Adipose tissue (tissue), 3 donors: ENCODE measurements around the gene CA7. TPM values are rescaled to one million over a fixed set of nuclear protein-coding genes. Genes with fewer than 3 reads are reported as not detected.

Experiments
- H3K27ac ChIP-seq: one replicate; pipeline ENCODE4 v1.5.1; 2013; ENCODE audit warnings: low read depth, low read length
- WGBS, 3 donors: extraction: QIAGEN DNeasy Blood & Tissue Kit; methylation state at CpG; one replicate each; pipeline ENCODE4 v1.1.7; 2013; 5-methylcytosine and 5-hydroxymethylcytosine counted together
- polyA plus RNA-seq, 3 donors: library from polyadenylated mRNA; stranded (reverse); fragments of 200-250 nt; gene quantifications; one replicate each; pipeline ENCODE4 v1.2.3, GENCODE V29; 2013
- donor health status: healthy with polysubstance abuse.
- donor health status: Bipolar disorder and iron deficiency.
- donor health status: healthy.

CA7 gene
- polyA plus RNA-seq, result under 1 TPM in 2 of 3 donors, not detected in 1; 0.05 to 0.13 TPM

DNA sequence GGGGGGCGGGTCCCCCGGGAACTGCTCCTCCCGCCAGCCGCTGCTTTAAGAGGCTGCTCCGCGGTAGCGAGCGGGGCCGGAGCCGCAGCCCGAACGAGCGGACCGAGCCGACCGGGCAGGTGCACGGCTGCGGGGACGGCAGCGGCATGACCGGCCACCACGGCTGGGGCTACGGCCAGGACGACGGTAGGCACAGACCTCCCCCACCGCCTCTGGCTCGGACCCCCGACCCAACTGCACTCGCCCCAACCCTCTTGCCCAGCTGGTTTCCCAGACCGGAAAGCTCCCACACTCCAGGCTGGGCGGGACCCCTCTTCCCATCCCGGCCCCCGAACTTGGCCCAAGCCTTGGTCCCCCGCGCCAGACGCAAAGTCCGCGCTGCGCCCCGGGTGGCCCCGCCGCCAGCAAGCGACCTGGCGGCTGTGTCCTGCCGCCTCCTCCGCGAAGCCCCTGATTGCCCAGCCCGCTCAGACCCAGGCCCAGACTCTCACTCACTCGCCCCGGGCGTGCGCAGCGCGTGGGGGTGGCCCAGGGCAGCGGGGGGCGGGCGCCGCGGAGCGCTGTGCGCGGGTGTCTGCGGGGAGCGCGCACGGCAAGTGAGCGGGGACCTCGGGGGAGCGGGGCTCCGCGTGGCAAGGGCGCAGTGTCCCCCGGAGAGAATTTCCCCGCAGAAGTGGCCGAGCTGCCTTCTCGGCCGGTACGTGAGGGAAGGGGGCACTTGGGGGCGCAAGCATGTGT lies at the start of gene CA7:
CA7 (plus strand) TSS at position 73 of the 738 bp plus-strand sequence; CDS start at position 147, 74 bp downstream.
- WGBS, 3 donors, result 1 to 2% (median 2%) methylated on average over 74 to 79 of the region's 79 CpGs
- no peak within 1 kb of the TSS for H3K27ac ChIP-seq

DNA sequence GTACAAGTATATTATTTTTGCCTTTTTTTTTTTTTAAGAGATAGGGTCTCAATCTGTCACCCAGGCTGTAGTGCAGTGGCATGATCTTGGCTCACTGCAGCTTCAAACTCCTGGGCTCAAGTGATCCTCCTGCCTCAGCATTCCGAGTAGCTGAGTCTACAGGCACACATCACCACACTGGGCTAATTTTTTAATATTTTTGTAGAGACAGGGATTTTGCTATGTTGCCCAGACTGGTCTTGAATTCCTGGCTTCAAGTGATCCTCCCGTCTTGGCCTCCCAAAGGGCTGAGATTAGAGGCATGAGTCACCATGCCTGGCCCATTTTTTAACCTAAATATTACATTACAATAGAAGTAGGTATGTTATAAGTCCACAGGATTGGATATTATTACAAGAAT lies 46.1 kb upstream of the CA7 start:
- no peak overlapping the region for H3K27ac ChIP-seq
- WGBS, 3 donors, result 77 to 92% (median 81%) methylated on average over 2 of the region's 2 CpGs

DNA sequence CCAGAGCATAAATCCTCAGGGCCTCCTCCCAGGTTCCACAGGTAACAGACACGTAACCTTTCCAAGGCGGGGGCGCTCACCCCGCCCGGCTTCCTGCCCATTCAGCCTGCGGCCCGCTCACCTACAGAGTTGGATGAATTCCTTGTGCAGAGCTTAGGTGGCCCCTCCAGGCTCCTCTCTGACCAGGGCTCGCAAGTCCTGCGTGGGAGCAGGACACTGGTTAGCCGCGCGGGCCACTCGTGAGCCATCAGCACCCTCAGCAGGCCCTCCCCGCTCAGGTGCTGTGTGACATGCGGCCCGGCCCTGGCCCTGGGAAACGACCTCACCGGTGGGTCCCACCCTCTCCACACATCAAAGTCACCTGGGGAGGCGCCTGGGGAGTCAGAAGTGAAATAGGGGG lies 43.4 kb upstream of the CA7 start:
- 91 to 95% (median 91%) methylated on average over 19 of the region's 19 CpGs for WGBS, 3 donors
- H3K27ac ChIP-seq, result no peak overlapping the region

DNA sequence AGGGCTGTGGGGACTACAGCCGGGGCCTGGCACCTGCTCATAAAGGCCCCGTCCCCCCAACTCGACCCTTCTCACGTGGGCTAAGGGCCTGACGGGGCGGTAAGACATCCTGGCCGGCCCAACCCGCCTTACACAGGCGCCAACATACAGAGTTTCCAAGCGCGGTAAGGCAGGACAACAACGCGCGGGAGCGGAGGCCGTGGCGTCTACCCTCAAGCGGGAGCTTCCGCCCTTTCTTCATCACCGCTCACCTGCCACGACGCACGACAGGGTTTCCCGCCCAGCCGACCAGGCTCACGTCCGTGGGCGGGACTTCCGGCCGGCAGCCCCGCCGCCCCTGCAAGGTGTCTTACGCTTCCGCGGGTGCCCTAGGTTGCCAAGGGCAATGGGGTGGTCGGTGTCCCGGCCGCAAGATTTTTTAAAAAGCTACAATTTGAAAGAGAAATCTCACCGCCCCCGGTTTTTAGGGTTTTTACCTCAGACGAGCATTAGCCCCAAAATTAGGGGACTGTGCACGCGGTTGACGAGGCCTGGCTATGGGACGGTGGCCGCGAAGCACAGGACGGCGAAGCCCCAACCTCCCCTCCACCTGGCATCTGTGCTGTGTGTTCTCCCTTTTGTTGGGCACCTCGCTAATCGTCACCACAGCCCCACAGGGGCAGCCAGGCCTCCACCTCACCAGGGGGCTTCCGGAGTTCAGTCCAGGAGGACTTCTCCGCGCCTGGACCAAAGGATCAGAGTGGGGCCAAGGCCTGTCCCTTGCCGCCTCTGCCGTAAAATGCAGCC lies 42.7 kb upstream of the CA7 start, which contains the start of gene TERB1:
TERB1 (minus strand) TSS at position 265 of the 786 bp plus-strand sequence. CDS start 4,786 bp downstream, outside the sequence.
- 92 to 95% (median 93%) methylated on average over 56 of the region's 56 CpGs for WGBS, 3 donors
- H3K27ac ChIP-seq, result no peak within 1 kb of the TSS

DNA sequence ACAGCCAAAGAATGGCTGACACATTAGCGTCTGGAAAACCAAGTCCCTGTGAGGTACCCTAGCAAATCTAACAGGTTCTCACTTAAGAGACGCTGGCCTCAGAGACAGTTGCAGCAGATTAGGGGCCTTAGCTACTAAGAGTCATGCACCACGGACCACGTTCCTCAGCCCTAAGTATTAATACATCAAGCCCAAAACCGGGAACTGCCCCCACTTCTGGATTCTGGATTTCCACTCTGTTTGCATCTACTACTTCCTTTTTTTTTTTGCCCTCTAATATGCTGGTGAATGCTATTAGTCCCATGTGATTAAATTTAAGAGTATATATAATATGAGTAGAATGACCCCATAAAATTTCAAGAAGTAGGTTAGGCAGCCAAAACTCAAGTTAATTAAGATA lies 42.1 kb upstream of the CA7 start:
- 72 to 92% (median 81%) methylated on average over 5 of the region's 5 CpGs for WGBS, 3 donors

DNA sequence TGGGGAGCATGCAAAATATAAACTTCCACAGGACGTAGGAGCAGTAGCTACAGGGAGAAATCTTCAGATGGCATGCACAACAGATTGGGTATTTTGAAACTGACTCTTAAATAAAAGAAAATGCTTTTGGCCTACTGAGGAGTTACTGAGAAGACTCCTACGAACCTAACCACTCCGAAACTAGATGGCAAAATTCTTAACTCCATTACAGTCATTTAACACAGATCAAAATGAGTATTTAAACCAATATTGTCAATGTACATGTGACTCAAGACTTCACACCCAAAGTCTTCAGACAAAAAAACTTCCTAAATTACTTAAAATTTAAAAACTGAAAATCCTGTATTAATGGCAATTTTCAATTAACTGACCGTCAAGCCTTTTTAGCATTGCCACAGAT lies 34.4 kb upstream of the CA7 start:
- H3K27ac ChIP-seq, result no peak overlapping the region
- 94 to 96% (median 95%) methylated on average over 4 of the region's 4 CpGs for WGBS, 3 donors

More for the DNA sequence above, 42.1 kb upstream of the CA7 start:
- H3K27ac ChIP-seq, result no peak overlapping the region

DNA sequence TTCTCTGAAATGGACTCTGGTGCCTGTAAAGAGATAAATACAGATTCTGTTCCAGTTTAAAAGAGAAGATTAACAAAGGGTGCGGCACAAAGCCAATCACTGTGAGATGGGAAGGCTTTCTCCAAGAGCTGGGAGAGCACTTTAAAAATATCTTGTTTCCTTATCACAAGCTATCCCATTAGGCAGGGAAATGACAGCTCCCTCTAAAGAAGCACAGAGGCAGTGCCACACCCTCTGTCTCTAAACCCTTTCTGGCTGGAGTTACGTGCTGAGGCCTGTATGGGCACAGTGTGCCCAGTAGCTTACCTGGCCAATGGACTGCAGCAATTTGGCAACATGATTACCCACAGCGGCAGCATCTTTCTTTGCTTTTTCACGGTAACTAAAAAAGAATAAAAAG lies 33.8 kb upstream of the CA7 start:
- 91 to 95% (median 95%) methylated on average over 4 of the region's 4 CpGs for WGBS, 3 donors
- no peak overlapping the region for H3K27ac ChIP-seq

DNA sequence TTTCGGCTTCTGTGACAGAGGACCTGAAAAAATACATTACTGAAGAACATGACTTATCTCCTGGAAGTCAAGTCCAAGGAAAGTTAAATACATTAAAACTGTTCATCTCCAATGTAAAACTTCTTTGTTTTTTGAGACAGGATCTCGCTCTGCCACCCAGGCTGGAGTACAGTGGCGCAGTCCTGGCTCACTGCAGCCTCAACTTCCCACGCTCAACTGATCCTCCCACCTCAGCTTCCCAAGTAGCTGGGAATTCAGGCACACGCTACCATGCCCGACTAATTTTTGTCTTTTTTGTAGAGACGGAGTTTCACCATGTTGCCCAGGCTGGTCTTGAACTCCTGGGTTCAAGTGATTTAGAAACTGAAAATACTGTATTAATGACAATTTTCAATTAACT lies 33.2 kb upstream of the CA7 start:
- no peak overlapping the region for H3K27ac ChIP-seq
- WGBS, 3 donors, result 96 to 97% (median 96%) methylated on average over 7 of the region's 7 CpGs

DNA sequence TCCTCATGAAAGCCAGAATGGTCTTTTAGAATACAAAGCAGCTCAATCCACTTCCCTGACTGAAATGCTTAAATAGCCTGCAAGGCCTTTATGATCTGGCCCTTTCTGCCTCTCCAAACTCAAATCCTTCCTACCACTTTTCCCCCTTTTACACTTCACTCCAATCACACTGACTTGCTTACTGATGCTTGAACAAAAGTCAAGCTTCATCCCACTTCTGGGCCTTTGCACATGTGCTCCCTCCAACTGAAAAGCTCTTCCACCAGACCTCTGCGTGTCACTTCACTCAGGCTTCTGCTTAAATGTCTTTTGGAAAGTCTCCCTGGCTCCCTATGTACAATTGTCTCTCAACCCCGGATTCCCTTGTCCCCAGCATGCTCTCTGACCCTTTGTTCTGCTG lies 29.5 kb upstream of the CA7 start:
- H3K27ac ChIP-seq, result no peak overlapping the region
- WGBS, 3 donors, result 93 to 95% (median 95%) methylated on average over 2 of the region's 2 CpGs

DNA sequence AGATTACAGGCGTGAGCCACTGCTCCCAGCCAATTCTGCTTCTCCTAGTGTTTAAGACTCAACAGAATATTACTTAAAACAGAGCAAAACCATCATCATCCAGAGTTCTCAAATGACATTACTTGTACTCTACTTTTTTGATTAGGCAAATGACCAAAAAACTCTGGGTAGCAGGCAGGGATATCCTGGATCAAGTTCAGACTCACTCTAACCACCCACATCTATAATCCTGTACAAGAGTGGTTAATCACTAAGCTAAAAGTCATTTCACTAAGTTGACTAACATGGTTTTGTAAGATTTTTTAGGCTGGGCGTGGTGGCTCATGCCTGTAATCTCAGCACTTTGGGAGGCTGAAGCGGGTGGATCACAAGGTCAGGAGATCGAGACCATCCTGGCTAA lies 20.2 kb upstream of the CA7 start:
- no peak overlapping the region for H3K27ac ChIP-seq
- WGBS, 3 donors, result 87 to 95% (median 92%) methylated on average over 4 of the region's 4 CpGs

DNA sequence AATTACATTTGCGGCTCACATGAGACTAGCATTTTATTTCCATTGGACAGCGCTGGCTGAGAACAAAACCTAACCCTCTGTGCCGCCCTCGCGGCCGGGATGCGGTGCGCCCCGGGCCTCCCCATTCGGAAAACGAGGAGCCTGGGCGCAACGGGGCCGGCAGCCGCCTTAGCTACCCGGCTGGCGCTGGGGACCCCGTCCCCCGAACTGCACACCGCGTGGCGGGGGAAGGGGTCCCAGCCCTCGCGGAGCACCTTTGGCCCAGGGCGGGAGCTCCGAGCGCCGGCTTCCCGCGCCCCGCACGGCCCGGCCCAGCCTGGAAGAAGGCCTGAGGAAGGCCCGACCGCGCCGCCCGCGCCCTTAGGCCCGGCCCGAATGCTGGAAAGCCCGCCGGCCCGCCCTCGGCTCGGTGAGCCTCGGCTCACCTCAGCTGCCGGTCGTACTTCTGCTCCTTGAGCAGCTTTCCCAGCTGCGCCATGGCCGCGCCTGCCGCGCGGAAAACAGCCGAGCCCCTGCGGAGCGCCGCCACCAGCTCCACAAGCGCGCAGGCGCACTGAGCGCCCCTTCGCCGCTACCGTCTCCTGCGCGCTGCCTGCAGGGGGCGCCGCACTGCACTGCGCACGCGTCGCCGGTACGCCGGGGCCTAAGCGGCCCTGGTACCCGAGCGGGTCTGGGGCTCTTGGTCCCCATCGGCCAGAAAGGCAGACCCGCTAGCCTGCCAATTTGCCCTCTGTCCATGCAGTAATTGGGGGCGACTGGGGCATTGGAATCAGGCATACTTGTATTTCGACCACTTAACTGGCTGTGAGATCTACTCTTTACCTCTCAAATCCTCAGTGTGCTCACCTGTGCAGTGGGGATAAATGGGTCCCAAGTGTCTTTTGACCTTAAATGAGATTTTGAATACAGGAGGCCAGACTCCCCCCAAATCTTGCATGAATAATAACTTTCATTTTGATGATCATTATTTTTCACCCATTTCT lies 13.5 kb upstream of the CA7 start, which contains the start of gene NAE1:
NAE1 (minus strand) TSS at position 555 of the 983 bp plus-strand sequence; CDS start at position 478, 77 bp downstream.
- WGBS, 3 donors, result 1% methylated on average over 71 to 84 of the region's 84 CpGs
- H3K27ac ChIP-seq, result peak within 1 kb of the TSS; percentile 26

DNA sequence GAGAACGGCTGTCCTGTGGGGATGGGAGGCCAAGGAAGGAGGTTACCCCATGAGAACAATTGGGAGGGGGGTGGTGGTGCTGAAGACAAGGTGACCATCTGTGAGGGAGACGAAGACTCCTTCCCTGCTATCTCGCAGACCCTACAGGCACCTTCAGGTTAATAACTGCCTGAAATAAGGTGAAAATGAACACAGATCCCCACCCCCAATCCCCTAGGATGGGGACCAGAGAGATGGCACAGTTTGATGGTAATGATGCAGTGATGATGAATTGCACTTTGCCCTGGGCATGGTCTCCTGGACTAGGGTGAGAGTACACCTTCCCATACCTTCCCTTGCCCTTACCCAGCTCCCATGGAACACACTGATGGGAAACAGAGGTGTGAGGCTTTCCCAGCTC lies 12.0 kb upstream of the CA7 start:
- 60 to 83% (median 74%) methylated on average over 3 of the region's 3 CpGs for whole genome bisulfite sequencing, 3 donors
- H3K27ac ChIP-seq, result no peak overlapping the region

DNA sequence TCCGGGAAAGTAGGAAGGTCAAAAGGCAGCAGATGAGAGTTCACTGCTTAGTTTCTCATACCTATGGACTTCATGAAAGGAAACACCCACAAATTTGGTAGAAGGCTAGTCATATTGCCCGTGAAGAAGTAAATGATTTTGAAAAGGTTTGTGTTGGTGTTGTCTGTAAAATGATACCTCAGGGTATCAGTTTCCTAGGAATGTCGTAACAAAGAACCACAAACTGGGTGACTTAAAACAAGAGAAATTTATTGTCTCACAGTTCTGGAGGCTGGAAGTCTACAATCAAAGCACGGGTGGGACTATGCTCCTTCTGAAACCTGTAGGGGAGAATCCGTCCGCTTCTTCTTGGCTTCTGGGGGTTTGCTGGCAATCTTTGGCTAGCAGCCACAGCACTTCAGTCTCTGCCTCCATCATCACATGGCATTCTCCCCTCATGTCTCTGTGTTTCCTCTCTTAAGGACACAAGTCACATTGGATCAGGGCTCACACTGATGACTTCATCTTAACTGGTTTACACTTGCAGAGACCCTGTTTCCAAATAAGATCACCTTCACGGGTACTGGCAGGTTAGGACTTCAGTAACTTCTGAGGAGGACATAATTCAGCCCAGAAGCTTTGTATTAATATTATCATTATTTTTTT lies 11.4 kb upstream of the CA7 start:
- no peak overlapping the region for H3K27ac ChIP-seq
- 69 to 76% (median 71%) methylated on average over 7 of the region's 7 CpGs for WGBS, 3 donors

DNA sequence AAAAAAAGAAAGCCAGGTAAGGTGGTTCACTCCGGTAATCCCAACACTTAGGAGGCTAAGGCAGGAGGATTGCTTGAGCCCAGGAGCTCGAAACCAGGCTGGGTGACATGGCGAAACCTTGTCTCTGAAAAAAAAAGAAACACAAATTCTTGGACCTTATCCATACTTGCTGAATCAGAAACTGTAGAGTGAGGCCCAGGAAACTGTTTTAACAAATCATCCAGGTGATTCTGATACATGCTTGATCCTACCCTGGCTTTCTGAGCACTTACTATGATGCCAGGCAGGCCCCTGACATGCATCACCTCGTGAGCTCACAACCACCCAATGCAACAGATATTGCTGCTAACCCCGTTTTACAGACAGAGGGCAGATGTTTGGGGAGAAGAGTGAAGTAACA lies 9.5 kb upstream of the CA7 start:
- 82 to 88% (median 87%) methylated on average over 5 of the region's 5 CpGs for WGBS, 3 donors
- H3K27ac ChIP-seq, result no peak overlapping the region

DNA sequence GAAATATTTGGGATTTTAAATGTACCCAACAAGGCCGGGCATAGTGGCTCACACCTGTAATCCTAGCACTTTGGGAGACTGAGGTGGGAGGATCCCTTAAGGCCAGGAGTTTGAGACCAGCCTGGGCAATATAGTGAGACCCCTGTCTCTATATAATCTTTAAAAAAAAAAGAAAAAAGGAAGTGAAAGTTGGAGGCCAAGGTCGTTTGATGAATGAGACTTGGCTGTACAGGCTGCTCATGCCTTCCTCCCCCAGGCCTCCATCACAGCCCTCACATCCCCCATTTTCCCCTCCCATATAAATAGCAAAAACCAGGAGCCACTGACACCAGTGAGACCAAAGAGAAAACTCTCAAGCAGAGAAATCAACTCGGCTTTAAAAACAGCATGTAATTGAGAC lies 3.3 kb upstream of the CA7 start:
- 48 to 50% (median 48%) methylated on average over 3 of the region's 3 CpGs for WGBS, 3 donors

DNA sequence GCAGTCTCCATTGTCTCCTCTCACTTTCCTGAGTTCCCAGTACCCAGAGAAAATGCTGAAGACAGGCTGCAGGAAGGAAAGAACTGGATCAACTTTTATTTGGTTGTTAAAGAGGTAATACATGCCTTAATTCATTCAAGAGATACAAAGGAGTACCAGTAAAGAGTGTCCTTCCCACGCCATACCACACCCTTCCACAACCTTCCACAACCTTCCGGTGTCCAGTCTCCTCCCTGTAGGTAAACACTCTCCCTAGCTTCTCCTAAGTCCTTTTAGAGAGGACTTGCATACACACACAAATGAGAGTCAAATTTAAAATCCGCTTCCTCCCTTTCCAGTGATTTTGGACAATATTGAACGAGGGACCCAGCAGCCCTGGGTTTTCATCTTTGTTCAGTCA lies 2.8 kb upstream of the CA7 start:
- H3K27ac ChIP-seq, result no peak overlapping the region
- WGBS, 3 donors, result 87 to 91% (median 88%) methylated on average over 4 of the region's 4 CpGs

More for the DNA sequence above, 3.3 kb upstream of the CA7 start:
- H3K27ac ChIP-seq, result no peak overlapping the region

DNA sequence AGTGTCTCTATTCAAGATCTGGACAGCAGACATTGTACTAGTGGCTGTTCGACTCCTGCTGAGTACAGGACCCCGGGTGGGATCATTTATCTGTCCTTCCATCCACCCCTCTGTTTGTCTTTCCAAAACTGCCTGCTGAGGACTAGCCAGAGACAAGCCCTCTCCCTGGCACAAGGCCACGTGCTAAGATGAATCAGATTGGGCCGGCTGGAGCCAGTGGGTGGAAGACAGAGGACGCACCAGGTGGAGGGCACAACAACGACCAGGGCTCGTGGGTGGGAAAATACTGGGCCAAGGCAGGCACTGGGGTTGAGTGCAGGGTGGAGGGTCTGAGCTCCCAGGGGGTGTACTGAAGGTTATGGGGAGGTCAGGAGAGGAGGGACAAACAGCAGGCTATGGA lies 1.4 kb upstream of the CA7 start:
- WGBS, 3 donors, result 70 to 81% (median 78%) methylated on average over 7 of the region's 7 CpGs
- H3K27ac ChIP-seq, result no peak overlapping the region

DNA sequence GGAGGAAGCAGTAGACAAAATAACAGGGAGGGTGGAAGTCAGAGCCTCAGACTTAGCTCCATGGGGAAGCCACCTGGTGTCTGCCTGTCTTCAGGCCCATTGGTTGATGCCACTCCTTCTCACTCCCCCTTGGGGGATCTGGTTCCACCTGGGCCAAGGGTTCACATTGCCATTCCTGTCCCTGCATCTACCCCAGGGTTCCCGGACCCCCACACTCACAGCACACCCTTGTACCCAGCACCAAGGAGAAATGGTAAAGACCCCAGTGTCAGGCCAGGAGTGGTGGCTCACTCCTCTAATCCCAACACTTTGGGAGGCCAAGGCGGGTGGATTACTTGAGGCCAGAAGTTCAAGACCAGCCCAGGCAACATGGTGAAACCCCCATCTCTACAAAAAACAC lies 1.0 kb upstream of the CA7 start:
- WGBS, 3 donors, result 94 to 99% (median 97%) methylated on average over 2 of the region's 2 CpGs
- H3K27ac ChIP-seq, result no peak overlapping the region
